Umbilical cord (tissue), 2 donors: ENCODE data around the gene AHSG. TPM values are rescaled to one million over a fixed set of nuclear protein-coding genes. Genes with fewer than 3 reads are reported as not detected.
"Not testable (repeated sequence)": the region's sequence is repeated elsewhere in the genome, so short reads cannot be mapped to it uniquely, and the experiment has no call there.

ENCODE experiments used
- DNase-seq: peaks from one replicate; pipeline ENCODE4 v3.0.0-alpha.2; 2015; ENCODE audit warnings: low spot score
- total RNA-seq: library from RNA; depleted of rRNA; stranded (reverse); fragments of >200 nt; gene quantifications from one replicate; pipeline ENCODE4 v1.2.3, GENCODE V29; 2014; ENCODE audit warnings: low replicate concordance; ENCODE audit not compliant: insufficient read depth

The AHSG gene
- total RNA-seq, 1 donor from 2014 or later: not detected

DNA sequence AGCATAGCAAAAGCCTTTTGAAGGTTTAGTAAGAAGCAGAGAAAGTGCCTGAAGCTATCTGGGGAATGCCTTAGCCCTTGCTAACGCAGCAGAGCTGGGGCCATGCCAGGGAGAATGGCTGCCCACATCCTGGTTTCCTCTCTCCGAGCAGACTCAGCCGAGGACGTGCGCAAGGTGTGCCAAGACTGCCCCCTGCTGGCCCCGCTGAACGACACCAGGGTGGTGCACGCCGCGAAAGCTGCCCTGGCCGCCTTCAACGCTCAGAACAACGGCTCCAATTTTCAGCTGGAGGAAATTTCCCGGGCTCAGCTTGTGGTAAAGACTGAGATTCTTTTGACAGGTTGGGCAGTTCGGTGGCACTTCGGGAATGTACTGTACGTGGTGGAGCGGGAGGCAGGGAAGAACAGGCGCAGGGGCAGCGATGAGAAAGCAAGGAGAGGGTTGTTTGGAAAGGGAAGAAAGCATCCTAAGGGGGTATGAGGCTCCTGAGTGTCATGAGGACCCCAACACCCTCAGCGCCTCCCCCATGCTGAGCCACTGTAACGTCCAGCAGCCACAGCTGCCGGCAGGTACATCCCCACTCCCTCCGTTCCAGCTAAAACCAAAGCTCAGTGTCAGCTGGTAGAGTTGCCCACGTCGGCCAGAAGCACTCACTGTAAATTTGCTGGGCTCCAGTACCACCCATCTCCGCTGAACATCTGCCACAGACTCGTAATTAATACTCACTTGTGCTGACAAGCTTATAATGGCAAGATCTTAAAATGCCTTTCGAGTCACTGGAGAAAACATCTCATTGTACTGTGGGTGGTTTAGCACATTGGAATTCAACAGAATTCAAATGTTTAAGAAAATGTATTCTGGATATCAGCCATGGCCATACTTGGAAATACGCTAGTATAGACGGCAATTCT, 4.4 kb downstream of the AHSG start:
- DNase-seq: peak; percentile 92

DNA sequence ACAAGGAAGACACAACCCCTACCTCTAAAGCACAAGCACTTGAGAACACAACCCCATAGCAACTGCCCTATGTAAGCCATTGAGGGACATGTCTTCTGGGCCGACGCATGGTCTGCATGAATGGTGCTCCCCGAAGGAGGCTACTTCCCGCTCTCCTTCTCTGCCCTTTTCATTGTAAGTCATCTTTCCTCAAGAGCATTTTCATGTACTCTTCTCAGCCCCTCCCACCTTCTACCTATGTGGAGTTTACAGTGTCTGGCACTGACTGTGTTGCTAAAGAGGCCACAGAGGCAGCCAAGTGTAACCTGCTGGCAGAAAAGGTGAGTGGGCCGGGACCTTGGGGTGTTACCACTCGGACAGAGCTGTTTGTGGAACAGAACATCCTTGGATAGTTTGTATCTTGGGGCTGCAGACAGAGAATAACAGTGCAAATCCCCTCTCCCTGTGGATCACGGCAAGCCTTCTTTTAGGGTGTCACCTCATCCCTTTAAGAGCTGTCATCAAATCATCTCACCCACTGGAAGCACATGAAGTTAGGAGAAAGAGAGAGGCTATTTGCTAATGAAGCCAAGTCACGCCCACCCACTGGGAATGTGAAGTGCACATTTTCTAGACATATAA, 5.6 kb downstream of the AHSG start:
- DNase-seq: no peak

GRCh38 chr3:186619787-186620212, 6.9 kb downstream of the AHSG start:
- DNase-seq: no peak

- no peak for DNase-seq
Observed at GRCh38 chr3:186620213-186621092, 7.6 kb downstream of the AHSG start.

DNA sequence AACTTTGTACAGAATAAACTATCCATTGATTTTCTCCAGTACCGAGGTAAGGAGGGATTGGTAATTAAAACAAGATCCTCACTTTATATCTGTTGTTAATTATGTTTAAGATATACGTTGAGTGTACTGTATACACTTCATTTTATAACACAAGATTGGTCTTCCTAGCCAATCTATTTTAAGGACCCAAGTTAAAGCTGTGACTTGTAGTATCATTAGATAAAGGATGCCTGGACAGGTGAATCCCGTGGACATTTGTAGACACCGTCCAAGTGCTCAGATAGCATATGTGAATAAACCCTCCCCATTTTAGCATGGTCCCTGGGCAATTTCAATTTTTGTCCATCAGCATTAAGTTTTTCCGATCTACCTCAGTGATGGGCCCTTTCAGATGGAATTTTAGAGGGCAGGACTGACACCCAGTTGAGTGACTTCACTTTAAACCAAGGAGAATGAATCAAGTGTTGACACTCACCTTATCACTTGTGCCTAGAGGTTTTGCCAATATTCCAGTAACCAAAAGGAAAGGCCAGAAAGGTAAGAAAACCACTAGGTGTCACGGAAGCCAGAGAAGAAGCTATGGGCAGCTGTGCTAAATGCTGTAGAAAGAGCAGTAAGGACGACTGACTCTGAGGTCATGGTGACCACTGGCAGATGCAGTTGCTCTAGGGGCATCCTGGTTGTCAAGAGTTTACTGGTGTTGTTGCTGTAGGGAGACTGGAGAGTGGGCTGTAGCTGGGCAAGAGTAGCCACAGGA, 9.2 kb downstream of the AHSG start:
- DNase-seq: no peak

- no peak for DNase-seq
Observed at GRCh38 chr3:186622651-186623310, 9.9 kb downstream of the AHSG start.

- DNase-seq: no peak
Observed at GRCh38 chr3:186624598-186624997, 11.7 kb downstream of the AHSG start.

DNA sequence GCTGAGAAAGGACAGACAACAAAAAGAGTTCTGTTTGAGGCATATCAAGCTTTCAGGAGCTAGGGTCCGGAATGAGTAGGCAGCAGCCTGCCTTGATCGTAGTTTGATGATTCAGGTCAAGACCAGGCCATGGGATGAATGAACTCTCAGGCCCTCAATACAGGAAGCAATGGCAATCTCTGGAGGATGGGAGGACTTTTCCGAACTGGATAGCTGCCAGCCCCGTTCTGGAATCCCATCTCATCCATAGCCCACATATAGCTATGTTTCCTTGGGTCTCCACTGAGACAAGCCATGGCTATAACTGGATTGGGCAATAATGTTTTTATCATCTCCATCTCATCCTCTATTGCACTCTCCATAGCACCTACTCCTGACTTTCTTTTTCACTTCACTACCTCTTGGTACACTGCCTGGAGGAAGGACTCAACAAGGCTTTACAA, 12.8 kb downstream of the AHSG start:
- DNase-seq: no peak

DNA sequence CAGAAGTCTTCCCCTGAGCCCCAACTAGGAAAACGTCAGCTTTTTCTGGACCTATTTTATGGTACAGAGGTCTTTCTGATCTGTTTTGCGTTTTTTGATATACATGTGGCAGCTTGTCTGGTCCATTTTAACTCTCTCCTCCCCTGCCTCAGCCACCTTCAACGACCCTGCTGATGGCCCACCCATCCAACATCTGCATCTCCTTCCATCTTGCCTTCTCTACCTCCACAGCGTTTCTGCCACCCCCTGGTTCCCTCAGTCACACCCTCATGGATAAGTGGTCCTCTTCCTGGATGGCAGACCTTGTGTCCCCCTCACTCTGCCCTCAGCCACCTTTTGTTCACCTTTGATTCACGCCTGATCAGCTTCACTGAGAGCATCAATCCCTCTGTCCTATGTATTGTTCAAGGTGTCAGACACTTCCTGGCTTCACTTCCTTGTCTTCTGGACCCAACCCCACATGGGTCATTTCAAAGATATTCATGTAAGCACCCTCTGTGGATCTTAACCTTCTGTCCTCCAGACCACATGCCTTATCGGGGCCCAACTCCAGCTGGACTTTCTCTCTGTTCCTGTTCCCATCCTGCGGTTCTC, 13.5 kb downstream of the AHSG start:
- no peak for DNase-seq

GRCh38 chr3:186627852-186628414, 15.1 kb downstream of the AHSG start:
- no peak for DNase-seq

DNA sequence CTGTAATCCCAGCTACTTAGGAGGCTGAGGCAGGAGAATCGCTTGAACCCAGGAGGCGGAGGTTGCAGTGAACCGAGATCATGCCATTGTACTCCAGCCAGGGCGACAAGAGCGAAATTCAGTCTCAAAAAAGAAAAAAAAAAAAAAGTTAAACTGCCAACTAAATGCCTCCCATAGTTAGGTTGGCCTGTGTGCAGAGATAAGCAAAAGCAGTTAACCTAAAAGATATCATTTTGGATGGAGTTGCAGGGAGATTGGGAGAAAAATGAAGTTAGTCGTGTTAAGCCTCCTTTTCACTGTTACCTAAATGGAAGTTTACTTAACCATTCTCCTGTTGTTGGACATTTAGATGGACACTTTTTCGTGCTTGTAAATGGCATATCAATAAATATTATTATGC, 15.9 kb downstream of the AHSG start:
- DNase-seq: no peak

DNA sequence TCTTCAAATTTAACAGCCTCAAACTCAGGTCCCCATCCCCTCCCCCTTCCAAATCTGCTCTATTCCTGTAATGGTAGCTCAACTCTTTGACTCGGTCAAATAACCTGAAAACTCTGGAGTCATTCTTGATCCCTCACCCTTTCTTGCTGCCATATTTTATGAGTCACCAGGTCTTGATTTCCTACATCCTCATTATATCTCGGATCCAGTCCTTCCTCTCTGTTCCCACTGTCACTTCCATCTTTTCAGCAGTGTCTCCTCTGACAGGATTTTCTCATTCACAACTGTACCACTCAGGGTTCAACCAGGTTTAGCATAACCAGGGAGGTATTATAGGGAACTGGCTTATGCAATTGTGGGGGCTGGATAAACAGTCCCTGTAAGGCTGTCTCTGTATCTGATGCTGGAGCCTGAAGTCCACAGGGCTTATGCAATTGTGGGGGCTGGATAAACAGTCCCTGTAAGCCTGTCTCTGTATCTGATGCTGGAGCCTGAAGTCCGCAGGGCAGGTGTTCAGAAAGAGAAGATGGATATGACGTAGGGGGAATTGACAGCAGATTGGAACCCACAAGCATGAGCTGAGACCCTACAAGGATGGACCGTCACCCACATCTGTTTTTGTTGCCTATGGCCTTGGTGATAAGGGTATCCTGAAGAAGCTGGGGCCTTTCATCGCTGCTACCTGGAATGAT, 18.2 kb downstream of the AHSG start:
- no peak for DNase-seq

- no peak for DNase-seq
Observed at GRCh38 chr3:186633481-186633880, 20.6 kb downstream of the AHSG start.

DNA sequence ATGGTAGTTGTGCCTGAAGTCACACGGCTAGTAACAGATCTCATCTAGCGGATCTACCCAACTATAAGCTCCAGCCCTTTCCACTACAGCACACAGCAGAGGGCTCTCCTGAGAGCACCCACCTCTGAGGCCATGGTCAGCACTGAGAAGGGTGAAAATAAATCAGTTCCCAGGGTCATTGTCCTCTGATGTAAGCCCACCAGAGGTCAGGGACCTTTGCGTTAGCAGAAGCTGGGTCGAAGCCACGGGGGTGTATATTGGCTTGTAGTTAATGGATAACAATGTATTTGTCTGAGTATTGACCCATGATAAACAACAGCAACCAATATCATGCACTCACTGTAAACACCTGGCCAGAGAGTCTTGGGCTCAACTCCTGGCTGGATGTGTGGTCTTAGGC, 21.3 kb downstream of the AHSG start:
- DNase-seq: not testable (repeated sequence)

GRCh38 chr3:186635532-186635931, 22.7 kb downstream of the AHSG start:
- no peak for DNase-seq

DNA sequence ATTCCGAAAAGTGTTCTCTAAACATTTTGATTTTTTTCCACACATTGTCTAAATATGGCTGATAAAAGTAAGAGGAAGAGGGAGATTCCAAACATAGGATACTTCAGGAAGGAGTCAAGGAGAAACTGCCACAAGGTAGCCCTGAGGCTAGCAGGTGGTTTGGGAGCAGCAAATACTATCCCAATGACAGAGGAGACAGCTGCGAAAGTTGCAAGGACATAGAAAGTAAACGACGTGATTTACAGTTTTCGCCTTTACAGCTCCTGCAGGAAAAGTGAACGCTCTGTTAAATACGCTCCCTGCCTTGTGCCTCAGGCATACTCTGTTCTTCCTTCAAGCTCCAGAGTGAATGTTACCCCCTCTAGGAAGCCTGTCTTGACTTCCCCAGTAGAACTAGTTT, 23.7 kb downstream of the AHSG start:
- DNase-seq: no peak

- no peak for DNase-seq
Observed at GRCh38 chr3:186637686-186638085, 24.8 kb downstream of the AHSG start.

GRCh38 chr3:186638259-186638658, 25.4 kb downstream of the AHSG start:
- no peak for DNase-seq

DNA sequence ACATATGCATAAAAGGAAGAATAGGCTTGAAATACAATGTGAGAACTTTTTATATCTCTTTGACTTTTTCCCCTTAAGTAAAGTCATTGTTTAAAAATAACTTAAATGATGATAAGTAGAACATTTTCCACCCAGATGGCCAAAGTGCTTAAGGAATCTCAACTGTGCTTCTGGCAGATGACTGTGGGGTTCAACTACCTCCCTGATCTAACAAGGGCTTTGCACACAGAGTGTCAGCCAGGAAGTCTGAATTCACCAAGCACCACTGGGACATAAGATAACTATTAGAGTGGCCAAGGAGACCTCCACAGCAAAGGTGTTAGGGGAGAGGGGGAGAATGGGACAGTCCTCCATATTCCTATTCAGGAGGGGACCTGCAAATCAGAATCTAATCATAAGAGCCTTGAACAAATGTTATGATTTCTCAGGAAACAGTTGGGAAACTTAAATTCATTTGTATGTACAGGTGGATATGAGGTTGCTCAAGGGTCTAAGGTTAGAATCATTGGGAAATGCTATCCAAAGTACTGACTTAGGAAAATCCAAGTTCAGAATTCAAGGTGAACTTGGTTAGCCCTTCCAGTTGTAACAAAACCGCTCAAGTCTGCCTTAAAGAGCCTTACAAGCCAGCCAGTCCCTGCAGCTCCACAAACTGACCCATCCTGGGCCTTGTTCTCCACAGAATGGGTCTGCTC, 27.1 kb downstream of the AHSG start, which contains the start of gene FETUB:
FETUB (plus strand) TSS at position 622 of the 695 bp plus-strand sequence; CDS start at position 684, 62 bp downstream.
- DNase-seq: no peak
